Measurements from ENCODE around the gene FAM180B.
"Not testable (repeated sequence)": the region's sequence is repeated elsewhere in the genome, so short reads cannot be mapped to it uniquely, and the experiment has no call there.

Gene FAM180B

DNA sequence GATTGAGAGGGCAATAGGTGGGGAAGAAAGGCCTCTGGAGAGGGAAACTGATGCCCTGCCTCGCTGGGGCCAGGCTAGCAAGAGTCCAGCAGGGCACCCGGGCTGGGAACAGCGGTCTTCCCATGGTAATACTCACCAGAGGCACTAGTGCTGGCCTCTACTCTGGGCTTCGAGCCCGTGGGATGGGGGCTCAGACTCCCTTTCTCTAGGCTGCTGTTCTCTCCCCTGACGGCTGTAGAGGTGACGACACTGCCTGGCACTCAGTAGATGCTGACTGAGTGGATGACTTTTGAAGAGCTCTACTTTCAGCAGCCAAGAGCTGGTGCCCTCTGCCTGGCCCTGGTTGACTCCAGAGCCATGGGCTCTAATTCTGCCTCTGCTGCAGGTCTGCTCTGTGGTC lies 8.6 kb downstream of the FAM180B start:
- DNase-seq (ENCODE audit: low read depth): no peak

DNA sequence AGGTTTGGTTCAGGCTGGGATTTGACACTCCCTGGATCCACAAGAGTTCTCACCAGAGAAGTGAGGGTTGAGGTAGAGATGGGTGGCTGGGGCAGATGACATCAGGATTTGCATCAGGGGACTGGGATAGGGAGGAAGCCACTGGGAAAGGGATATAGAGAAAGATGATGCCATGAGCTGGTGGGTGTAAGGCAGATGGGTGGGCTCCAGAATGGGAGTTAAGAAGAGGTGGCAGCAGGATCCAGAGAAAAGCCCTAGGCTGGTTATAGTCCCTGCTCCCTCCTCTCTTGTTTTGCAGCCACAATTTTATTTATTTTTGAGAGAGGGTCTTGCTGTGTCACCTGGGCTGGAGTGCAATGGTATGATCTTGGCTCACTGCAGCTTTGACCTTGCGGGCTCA lies 9.5 kb downstream of the FAM180B start:
- no peak for DNase-seq (ENCODE audit: low read depth)

- DNase-seq (ENCODE audit: low read depth): no peak
These were observed 13.4 kb downstream of the FAM180B start for GRCh38 chr11:47599902-47600301.

DNA sequence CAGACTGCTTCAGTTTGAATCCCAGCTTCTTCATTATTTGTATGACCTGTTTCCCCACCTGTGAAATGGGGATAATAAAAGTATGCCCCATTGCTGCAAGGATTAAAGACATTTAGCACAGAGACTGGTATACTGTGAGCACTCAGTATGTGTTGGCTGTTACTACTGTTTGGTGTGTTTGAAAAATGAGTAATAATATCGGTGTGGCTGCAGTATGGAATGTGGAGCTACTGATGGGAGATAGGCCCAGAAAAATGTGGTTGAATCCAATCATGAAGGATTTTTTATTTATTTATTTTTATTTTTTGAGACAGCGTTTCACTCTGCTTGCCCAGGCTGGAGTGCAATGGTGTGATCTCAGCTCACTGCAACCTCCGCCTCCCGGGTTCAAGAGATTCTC lies 16.8 kb downstream of the FAM180B start:
- no peak for DNase-seq (ENCODE audit: low read depth)

- DNase-seq (ENCODE audit: low read depth): no peak
These were observed 19.4 kb downstream of the FAM180B start for GRCh38 chr11:47605921-47606320.

GRCh38 chr11:47606731-47607130 lies 20.3 kb downstream of the FAM180B start:
- no peak for DNase-seq (ENCODE audit: low read depth)

DNA sequence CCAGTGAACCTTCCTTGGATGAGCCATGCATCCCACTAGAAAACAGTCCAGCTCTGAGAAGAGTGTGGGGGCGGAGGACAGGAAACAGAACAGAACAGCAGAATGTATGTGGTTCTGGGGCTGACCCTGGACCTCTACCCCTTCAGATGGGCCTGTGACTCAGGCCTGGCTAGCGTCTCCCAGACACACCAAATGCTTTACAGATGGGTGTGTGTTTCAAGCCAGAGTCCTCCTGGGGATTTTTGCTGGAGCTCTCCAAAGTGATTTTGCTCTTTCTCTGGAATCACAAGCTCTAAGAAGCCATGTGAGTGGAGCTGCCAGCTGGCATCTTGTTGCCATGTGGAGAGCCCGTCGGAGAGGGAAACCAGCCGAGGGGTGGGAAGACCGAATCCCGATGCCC lies 20.9 kb downstream of the FAM180B start:
- no peak for DNase-seq (ENCODE audit: low read depth)

- no peak for DNase-seq (ENCODE audit: low read depth)
These were observed 23.2 kb downstream of the FAM180B start for GRCh38 chr11:47609675-47610074.

GRCh38 chr11:47611348-47611794 lies 24.9 kb downstream of the FAM180B start:
- DNase-seq (ENCODE audit: low read depth): no peak

- no peak for DNase-seq (ENCODE audit: low read depth)
These were observed 28.8 kb downstream of the FAM180B start for GRCh38 chr11:47615249-47615648.

- no peak for DNase-seq (ENCODE audit: low read depth)
These were observed 30.4 kb downstream of the FAM180B start for GRCh38 chr11:47616726-47617416.

DNA sequence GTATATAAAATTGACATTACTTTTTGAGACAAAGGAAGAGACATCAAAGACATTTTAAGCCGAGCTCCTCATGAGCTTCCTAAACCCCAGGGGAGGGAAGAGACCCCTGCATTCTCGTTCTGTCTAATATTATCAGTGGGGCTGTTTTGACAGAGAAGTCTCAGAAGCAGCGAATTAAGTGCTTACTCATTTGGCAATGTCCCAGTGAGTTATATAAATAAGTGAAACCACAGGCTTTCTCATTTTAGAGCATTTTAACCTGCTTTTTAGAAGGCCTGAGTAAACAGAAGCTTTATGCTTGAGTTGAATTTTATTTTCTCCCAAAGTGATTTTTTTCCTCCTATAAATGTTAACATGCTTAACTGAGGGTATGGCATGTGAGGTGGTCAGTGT lies 30.9 kb downstream of the FAM180B start:
- DNase-seq (ENCODE audit: low read depth): no peak

DNA sequence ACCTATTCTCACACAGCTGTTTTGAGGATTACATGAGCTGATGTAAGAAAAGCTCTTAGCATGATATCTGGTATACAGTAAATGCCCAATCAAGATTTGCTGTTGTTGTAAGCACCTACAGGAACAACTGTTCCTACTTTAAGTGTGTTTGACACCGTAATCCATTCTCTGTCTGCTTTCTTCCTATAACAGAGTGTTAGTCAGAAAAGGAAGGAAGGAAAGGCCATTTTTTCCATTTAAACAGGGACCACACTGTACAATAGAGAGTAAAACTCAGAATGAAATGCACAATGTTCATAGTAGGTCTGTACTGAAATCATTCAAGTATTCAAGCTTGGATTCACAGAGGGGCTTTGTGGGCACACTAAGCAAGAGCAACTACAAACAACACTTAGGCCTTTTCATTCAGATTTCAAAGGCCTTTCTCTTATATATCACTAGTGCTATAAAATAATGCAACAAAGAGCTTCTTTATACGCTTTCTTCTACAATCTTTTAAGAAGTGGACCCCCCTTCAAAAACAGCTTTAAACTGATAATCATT lies 34.4 kb downstream of the FAM180B start:
- no peak for DNase-seq (ENCODE audit: low read depth)

- no peak for DNase-seq (ENCODE audit: low read depth)
These were observed 39.8 kb downstream of the FAM180B start for GRCh38 chr11:47626234-47626633.

GRCh38 chr11:47628026-47628425 lies 41.5 kb downstream of the FAM180B start:
- DNase-seq (ENCODE audit: low read depth): no peak

GRCh38 chr11:47631473-47631872 lies 45.0 kb downstream of the FAM180B start:
- no peak for DNase-seq (ENCODE audit: low read depth)

GRCh38 chr11:47636331-47636730 lies 49.9 kb downstream of the FAM180B start:
- DNase-seq (ENCODE audit: low read depth): not testable (repeated sequence)
